ENCODE results near the gene DNMT3B.
A peak's percentile ranks its signal among the peaks of the same experiment; 100 is the strongest.
"Not testable (repeated sequence)": the region's sequence is repeated elsewhere in the genome, so short reads cannot be mapped to it uniquely, and the experiment has no call there.

The DNMT3B gene

DNA sequence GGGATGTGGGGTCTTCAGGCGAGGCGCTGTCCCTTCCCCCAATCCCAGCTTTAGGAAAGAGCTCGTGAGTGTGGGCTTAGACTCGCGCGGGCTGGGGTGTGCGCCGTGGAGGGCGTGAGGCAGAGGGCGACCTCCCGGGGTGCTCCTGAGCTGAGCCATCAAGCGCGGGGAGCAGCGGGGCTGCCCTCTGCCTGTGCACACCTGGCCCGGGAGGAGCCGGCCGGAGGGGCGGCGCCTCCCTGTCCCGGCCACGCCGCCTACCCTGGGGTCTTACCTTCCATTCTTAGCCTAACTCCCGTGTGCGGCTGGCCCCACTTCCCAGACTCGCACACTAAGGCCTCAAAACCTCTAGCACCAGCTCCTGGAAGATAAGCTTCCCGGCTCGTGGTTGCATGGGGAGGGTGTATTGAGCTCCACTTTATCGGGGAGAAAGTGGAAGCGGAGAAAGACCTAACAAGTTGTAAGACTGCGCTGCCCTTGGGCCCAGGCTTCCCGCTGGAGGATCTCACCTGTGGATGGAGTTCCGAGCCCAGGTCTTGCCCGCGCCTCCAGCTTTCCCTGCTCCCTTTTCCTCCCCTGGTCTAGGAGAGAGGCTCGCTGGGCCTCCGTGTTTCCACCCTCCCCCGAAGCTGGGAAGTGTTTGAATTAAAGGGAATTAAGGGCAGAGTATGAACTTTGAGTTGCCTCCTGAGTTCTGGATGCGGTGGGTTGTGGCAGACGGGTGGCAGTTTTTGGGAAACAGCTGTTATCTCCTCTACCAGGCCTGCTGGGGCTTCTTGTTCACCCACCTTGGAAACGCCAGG, 1.2 kb downstream of the DNMT3B start:
- DNase-seq = no peak

DNA sequence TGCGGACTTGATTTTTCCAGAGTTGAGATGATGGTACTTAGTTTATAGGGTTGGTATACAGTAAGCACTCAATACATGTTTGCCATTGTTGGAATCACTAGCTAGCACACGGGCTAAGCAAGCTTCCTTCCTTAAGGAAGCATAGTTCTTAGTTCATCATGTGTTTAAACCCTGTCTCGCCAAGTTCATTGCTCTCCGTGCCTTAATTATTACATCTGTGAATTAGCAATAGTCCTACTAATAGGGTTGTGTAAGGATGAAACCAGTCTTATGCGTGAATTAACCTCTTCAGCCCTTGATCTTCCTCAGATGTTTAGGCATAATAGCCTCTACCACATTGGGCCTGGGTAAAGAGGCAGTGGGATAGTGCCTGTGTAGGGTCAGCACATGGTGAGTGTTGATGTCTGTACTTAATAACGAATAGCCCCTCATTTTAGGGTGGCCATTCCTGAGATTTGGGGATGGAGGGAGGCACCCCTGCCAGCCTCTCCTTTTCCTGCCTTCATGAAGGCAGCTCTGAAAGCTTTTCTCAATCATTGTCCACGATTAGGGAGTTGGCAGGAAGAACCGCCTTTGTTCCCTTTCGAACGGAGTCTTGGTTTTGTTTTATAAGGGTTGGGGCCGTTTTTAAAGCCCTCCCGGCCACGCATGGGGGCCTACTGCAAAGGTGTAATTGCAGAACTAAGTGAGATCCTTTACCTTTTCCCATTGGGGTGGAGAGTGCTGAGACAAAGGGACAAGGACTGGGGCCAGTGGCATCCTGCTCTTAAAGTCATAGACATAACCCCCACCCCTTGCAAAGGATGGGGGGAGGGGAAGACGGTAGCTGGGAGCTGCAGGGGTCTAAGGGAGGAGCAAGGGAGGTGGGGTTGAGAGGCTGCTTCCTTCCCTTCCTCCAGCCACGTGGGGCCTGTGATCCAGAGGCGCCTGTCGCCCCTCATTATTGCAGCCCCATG, 2.1 kb downstream of the DNMT3B start:
- no peak for DNase-seq

DNA sequence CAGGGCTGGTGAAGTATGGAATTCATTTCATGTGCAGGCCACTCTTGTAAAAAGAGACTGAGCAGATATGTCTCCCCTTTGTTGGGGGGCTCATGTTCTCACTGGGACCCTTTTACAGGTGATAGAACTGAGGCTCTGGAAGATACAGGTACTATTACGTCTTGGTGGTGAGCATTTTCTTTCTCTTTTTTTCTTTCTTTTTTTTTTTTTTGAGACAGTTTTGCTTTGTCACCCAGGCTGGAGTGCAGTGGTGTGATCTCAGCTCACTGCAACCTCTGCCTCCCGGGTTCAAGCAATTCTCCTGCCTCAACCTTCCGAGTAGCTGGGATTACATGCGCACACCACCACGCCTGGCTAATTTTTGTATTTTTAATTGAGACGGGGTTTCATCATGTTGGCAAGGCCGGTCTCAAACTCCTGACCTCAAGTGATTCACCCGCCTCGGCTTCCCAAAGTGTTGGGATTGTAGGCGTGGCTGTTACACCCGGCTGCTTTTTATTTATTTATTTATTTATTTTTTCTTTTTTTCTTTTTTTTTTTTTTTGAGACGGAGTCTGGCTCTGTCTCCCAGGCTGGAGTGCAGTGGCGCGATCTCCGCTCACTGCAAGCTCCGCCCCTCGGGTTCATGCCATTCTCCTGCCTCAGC, 3.2 kb downstream of the DNMT3B start:
- not testable (repeated sequence) for DNase-seq

DNA sequence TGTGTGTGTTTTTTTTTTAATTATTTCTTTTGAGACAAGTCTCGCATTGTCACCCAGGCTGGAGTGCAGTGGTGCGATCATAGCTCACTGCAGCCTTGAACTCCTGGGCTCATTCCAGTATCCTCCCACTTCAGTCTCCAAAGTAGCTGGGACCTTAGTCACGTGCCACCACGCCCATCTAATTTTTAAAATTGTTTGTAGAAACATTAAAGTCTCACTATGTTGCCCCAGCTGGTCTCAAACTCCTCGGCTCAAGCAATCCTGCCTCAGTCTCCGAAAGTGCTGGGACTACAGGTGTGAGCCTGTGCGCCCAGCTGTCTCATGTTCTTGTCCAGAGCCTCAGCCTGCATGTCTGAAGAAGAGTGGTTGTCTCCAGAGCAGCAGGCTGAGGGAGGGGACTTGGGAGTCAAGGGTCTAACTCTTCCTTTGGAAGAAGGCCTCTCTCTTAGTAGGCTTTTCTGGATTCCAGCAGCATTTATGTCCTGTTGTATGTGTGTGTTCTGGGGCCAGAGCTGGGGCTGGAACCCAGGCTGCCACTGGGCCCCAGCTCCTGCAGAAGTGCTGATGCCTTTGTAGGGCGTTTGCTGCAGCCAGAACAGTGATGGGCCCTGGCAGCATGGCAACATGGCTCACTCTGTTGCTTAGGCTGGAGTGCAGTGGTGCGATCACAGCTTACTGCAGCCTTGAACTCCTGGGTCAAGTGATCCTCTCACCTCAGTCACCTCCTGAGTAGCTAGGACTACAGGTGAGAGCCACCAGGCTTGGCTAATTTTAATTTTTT, 5.4 kb downstream of the DNMT3B start:
- no peak for DNase-seq

DNA sequence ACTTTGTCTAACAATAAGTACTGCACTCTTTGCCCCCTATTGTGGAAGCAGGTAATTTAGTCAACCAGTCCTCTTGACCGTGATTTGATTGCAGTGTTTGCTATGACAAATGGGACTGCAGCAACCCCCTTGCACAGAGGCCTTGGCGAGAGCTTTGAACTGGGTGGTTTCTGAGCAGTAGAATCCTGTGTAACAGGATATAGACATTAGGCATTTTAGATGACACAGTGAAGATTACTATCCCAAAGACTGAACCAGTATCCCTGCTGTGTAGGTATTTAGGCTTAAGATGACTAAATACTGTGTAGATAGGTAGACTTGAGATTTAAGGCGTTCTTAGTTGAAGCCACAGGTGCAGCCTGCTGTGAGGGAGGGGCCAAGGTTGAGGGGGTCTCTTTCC, 9.9 kb downstream of the DNMT3B start:
- no peak for DNase-seq

DNA sequence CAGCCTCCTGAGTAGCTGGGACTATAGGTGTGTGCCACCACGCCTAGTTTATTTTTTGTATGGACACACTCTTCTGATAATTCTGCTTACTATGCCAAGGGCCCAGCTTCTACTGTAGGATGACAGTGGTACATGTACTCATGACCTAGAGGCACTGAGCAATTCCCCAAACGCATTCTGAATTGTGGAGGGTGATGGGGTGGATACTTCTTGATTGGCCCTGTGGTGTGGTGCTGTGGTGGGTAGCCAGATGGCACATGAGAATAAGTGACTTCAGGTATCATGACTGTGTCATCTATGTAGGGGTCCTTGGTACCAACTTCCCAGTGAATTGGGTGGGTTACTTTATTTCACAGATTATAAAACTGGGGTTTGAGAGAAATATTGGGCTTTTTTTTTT, 11.0 kb downstream of the DNMT3B start:
- no peak for DNase-seq

DNA sequence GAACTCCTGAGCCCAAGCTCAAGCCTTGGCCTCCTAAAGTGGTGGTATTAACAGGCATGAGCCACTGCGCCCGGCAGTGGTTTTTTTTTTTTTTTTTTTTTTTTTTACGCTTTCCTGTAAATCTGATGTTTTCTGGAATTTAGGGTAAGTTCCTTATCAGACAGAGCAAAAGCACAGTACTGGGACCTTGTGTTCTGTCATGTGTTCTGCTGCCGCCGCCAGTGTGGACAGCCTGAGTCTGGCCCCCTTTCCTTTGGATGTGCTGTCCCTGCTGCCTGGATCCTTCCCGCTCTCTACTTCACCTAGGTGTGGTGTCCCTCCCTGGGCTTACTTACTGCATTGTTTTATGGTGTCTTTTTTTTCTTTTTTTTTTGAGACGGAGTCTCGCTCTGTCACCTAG, 11.7 kb downstream of the DNMT3B start:
- DNase-seq = no peak

DNA sequence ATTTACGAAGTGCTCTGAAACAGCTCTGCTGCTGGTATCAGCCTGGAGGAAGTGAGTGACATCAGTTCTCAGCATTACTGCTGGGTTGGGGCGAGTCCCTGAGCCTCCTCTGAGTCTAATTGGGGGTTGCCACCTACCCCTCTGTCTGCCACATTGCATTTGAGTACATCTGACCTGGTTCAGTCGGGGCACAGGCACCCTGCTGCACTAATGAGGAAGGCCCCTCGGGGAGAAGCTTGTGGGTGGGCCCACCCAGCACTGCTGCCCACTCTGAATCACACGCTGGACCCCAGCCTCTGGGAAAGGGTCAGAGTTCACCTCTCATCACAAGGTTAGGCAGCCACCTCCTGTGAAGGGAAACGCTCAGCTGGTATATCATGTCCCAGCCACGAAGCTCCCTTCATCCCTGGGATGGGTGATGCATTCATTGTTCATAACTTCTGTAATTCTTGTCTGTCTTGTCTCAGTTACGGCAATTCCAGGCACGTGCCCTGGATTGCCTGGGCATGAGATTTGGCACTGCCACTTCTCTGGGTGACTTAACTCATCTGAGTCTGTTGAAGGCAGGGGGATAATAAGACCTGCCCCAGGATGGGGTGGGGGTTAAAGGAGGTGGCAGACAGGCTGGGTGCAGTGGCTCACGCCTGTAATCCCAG, 13.3 kb downstream of the DNMT3B start:
- DNase-seq = no peak

DNA sequence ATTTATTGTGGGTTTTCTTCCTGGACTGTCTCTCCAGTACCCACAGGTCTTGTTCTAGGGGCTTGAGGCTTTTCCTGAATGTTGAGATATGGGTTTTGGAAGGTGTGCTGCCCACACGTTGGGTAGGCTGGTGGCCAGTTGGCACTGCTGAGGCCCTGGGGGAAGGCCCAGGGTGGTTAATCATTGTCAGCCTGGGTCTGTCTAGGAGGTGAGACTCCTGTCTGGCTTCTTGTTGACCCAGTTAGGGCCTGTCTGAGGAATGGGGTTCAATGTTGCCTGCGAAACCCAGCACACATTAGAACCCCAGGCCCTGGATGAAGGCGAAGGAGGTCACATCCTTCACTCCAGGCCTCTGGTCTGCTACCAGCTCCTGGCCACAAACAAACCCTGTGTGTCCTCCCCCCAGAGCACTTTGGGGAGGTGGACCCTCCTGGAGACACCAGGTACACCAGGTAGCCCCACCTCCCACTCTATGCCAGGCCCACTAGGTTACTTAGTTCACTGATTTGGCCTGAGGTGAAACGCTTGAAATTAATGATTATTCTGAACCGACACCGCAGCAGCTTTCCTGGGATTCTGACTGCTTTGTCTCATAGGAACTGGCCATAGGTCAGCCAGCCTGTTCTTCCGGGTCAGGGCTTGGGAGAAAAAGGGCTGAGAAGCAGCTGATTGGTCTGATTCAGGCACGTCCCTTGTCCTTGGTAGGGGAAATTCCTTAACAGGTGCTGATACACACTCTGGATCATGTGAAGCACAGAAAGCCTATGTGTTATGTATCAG, 15.2 kb downstream of the DNMT3B start:
- DNase-seq = no peak

DNA sequence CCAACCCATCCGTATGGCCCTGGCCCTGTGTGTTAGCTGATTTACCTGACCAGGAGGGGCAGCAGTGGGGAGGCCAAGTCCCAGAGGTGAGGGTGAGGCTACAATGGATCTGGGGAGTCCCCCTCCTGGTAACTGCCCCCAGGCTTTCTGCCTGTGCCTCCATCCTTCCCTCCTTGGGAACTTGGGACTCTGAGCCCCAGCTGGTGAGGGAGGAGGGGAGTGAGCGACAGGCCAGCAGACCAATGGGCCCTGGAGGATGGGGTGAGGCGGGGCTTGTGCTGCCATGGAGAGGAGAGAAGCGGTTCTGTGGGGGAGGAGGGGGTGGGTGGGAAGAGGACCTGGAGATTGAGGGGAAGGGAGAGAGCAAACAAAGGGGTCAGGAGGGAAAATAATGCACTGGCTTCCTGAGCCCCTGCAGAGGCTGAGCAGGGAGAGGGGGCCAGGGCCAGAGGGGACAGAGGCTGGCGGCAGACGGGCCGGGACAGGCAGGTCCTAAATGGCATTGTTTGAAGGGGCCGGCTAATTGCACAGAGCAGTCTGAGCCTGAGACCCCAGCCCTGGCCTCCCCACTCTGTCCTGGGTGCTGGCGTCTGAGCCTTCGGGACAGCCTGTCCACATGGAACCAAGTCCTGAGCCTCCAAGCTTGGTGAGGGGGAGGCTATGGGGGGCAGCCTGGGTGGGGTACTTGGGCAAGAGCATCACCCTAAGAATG, 17.5 kb downstream of the DNMT3B start:
- no peak for DNase-seq

DNA sequence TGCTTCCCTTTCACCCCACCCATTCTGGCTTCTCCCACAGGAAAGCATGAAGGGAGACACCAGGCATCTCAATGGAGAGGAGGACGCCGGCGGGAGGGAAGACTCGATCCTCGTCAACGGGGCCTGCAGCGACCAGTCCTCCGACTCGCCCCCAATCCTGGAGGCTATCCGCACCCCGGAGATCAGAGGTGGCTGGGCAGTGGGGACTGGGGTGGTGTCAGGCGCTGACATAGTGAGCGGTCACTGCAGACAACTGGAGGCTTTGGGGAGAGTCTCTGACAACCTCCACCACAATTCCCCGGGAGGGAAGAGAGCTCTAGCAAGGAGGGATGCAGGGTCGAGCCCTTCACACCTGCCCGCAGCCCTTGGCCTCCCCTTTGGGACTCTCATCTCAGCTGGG, 18.1 kb downstream of the DNMT3B start:
- no peak for DNase-seq

DNA sequence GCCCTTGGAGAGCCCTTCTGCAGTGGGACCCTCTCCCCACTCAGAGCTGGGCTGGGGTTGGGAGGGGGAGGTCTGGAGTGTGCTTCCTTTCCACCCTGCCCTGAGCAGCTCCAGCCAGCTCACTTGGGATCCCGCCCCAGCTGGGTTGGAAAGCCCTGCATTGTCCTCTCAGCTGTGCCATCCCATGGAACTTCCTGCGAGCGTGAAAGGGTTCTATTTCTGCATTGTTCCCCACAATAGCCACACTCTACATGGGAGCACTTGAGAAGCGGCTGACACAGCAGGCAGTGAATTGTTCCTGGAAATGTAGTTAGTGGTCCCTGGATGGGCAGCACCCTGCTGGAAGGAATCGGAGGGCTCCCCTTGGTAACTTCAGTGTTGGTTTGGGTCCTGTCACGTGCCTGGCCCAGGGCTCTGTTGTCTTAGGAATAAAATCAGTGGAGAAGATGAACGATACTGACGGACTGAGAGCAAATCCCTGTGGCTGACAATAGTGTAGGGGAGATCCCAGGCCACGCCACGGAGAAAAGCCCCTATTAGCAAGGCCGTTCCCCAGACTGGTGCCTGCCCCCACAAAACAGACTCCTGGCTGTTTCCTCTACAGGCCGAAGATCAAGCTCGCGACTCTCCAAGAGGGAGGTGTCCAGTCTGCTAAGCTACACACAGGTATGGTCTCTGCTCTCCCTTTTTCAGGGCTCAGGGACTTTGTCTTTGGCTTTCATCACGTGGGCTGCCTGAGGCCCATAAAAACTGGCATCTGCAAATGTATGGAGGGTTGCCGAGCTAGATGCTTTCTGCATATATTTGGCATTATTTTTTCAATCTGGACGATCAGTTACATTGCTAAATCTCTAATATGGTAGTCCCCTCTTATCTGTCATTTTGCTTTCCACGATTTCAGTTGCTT, 18.8 kb downstream of the DNMT3B start:
- no peak for DNase-seq

DNA sequence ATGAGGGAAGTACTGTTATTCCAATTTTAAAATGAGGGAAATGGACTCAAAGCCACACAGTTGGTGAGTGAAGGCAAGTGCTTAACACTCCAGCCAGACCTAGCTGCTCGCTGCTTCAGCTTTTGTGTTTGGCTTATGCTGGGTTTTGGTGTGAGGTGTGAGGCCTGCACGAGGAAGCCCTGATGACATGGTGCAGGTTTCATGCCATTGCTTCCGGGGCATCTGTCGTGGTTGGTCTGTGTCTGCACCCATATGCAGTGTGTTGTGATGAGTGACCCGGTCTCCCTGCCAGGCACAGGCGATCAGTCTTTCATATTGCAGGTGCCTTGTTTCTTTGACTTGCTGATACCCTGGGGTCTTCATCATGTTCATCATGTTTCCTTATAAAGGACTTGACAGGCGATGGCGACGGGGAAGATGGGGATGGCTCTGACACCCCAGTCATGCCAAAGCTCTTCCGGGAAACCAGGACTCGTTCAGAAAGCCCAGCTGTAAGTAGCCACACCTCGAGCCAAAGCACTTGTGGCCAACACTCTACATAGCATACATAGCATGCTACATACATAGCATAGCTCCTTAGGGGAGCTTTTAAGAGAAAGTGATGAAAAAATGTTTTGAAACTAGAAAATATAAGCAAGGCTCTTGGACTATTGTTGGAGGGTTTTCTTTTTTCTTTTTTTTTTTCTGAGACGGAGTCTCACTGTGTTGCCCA, 22.3 kb downstream of the DNMT3B start:
- no peak for DNase-seq

DNA sequence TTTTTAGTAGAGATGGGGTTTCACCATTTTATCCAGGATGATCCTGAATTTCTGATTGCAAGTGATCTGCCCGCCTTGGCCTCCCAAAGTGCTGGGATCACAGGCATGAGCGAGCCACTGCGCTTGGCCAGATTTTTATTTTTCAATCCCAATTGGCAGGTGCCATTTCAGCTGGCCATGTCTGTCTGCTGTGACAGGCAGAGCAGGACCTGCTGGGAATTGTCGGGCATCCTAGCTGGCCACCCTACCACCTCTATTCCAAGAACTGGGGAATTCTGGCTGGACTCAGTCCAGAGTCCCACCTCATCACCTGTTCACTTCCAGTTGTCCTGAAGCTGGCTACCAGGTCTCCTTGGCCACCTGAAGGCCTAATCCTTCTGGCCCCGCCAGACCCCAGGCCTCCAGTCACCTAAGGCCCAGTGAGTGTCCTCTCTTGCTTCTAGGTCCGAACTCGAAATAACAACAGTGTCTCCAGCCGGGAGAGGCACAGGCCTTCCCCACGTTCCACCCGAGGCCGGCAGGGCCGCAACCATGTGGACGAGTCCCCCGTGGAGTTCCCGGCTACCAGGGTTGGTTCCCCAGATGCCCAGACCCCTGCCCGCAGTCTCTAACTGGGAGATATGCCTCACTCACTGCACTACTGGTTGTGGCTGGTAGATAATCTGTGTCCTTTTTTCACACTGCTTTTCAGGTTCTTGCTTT, 24.0 kb downstream of the DNMT3B start:
- no peak for DNase-seq

DNA sequence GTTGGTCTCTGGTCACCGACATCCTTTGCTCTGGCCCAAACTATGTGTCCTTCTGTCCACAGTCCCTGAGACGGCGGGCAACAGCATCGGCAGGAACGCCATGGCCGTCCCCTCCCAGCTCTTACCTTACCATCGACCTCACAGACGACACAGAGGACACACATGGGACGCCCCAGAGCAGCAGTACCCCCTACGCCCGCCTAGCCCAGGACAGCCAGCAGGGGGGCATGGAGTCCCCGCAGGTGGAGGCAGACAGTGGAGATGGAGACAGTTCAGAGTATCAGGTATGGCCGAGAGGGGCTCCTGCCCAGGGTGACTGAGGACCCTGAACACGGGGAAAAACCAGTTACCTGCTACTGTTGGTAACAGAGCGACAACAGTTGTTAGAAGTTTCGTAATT, 25.0 kb downstream of the DNMT3B start:
- DNase-seq = no peak

DNA sequence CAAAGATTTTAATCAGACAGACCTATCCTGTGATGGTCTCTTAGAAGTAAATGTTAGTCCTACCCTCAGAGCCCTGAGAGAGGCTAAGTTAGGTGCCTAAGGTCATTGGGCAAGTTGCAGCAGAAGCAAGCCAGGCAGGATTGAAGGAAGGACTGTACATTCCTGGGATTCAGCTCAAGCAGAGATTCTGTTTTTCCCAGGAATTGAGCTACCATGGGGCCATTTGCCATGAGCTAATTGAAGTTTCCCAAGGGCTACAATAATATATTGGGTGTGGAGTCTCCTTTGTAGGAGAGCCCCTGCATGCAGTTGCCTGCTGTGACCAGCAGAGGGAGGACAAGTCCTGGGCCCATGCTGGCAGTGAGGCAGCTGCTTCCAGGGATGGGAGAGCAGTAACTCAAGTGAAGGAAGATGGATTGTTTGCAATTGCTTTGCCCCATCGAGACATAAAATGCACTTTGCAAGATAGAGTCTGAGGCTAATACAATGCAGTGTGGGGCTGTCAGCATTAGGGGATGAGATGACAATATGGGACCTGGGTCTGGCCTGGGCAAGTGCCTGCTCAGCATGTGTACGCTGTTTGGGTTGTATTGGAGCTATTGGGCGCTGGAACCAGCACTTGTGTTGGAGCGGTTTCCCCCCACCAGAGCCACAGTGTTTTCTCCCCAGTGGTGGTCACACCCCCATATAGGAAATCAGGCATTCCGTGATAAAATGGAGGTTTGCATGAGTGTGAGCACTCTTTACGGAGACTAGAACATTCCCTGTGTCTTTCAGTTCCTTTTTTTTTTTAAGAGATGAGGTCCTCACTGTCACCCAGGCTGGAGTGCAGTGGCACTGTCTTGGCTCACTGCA, 27.9 kb downstream of the DNMT3B start:
- peak; percentile 41 for DNase-seq

DNA sequence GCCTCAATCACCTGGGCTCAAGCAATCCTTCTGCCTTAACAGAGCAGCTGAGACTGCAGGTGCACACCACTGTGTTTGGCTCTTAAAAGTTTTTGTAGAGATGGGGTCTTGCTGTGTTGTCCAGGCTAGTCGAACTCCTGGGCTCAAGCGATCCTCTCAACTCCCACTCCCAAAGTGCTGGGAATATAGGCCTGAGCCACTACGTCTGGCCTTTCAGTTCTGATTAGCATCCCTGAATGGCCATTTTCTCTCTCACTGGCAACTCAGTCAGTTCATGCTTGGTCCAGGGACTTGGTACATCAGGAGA, 28.5 kb downstream of the DNMT3B start:
- no peak for DNase-seq
